Activated B cell treated with CpG ODN at 0.5 μM for 24 hours (primary cell): ENCODE measurements around the gene GALNT6. TPM values are rescaled to one million over a fixed set of nuclear protein-coding genes. Genes with fewer than 3 reads are reported as not detected.

Source experiments
- ATAC-seq: fragments of 200-7000 bp; cut with Tn5 transposase; one replicate; pipeline ENCODE4 v1.10.0; 2021; ENCODE audit warnings: low read depth, mild to moderate bottlenecking, moderate library complexity
- CTCF ChIA-PET: fragments of 350-600 bp; sonication (Branson Sonifier 250); formaldehyde crosslinking; loops from one replicate; lab custom pipeline; 2021; ENCODE audit warnings: antibody characterized with exemption; lab: Charles Lee
- POLR2A ChIA-PET: fragments of 350-600 bp; sonication (Branson Sonifier 250); formaldehyde crosslinking; loops from one replicate; lab custom pipeline; 2021; ENCODE audit warnings: antibody characterized with exemption; lab: Charles Lee
- DNase-seq: peaks from one replicate; pipeline ENCODE4 v3.0.0; 2022
- H3K27ac Mint-ChIP-seq: one replicate; pipeline ENCODE4 v1.8.0; 2020; ENCODE audit warnings: mixed read lengths
- H3K27me3 Mint-ChIP-seq: one replicate; pipeline ENCODE4 v1.8.0; 2021; ENCODE audit warnings: mixed read lengths
- H3K36me3 Mint-ChIP-seq: one replicate; pipeline ENCODE4 v1.8.0; 2021; ENCODE audit warnings: low read depth, mixed read lengths
- H3K4me1 Mint-ChIP-seq: one replicate; pipeline ENCODE4 v1.8.0; 2021; ENCODE audit warnings: mixed read lengths
- H3K4me3 Mint-ChIP-seq: one replicate; pipeline ENCODE4 v1.8.0; 2020; ENCODE audit warnings: mild to moderate bottlenecking, mixed read lengths
- H3K9me3 Mint-ChIP-seq: one replicate; pipeline ENCODE4 v1.8.0; 2020; ENCODE audit warnings: mixed read lengths
- intact Hi-C: fragments of 100-400 bp; cut with micrococcal nuclease; formaldehyde crosslinking; loops from one replicate; pipeline ENCODE4 v1.15.1; 2024
- total RNA-seq: library from RNA; stranded (reverse); gene quantifications from 2 replicates; pipeline ENCODE4 v1.2.3, GENCODE V29; 2022
- TF ChIP-seq, protein P1 (sequence below): fragments of 200-600 bp; IDR thresholded peaks from one replicate; pipeline ENCODE4 v1.8.0; 2022; ENCODE audit warnings: antibody characterized with exemption, mild to moderate bottlenecking

Gene GALNT6
- total RNA-seq, 1 donor from 2014 or later: 24.4 TPM

DNA sequence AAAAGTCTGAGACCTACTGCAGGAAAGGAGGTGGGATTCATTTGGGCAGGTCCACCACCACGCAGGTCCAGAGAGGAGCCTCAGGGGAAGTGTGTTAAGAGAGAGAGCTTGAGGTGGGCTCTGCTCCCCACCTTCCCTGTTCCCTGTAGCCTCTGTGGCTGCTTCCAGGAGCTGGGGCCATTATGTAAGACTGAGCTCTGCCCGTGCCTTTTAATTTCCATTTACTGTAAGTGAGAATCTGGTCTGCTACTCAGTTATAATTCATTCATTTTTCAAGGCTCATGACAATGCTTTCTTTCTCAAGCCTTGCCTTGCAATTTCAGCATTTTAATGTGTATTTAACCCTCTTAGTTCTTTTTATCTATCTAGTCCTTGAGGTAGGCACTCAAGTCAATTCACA, 41.7 kb upstream of the GALNT6 start:
- TF ChIP-seq, protein P1, sequence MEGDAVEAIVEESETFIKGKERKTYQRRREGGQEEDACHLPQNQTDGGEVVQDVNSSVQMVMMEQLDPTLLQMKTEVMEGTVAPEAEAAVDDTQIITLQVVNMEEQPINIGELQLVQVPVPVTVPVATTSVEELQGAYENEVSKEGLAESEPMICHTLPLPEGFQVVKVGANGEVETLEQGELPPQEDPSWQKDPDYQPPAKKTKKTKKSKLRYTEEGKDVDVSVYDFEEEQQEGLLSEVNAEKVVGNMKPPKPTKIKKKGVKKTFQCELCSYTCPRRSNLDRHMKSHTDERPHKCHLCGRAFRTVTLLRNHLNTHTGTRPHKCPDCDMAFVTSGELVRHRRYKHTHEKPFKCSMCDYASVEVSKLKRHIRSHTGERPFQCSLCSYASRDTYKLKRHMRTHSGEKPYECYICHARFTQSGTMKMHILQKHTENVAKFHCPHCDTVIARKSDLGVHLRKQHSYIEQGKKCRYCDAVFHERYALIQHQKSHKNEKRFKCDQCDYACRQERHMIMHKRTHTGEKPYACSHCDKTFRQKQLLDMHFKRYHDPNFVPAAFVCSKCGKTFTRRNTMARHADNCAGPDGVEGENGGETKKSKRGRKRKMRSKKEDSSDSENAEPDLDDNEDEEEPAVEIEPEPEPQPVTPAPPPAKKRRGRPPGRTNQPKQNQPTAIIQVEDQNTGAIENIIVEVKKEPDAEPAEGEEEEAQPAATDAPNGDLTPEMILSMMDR: no peak
- H3K36me3 Mint-ChIP-seq: no peaks in the 10 kb centered on the region
- peaks cover 23% of the 10 kb centered on the region for H3K4me1 Mint-ChIP-seq
- CTCF ChIA-PET: no interaction called here
- no peak for ATAC-seq
- no peaks in the 10 kb centered on the region for H3K27me3 Mint-ChIP-seq
- POLR2A ChIA-PET: no interaction called here
- no peak for DNase-seq
- H3K4me3 Mint-ChIP-seq: no peak overlapping the region
- H3K27ac Mint-ChIP-seq: no peak overlapping the region
- no peaks in the 10 kb centered on the region for H3K9me3 Mint-ChIP-seq
- intact Hi-C loops: no loop called here

DNA sequence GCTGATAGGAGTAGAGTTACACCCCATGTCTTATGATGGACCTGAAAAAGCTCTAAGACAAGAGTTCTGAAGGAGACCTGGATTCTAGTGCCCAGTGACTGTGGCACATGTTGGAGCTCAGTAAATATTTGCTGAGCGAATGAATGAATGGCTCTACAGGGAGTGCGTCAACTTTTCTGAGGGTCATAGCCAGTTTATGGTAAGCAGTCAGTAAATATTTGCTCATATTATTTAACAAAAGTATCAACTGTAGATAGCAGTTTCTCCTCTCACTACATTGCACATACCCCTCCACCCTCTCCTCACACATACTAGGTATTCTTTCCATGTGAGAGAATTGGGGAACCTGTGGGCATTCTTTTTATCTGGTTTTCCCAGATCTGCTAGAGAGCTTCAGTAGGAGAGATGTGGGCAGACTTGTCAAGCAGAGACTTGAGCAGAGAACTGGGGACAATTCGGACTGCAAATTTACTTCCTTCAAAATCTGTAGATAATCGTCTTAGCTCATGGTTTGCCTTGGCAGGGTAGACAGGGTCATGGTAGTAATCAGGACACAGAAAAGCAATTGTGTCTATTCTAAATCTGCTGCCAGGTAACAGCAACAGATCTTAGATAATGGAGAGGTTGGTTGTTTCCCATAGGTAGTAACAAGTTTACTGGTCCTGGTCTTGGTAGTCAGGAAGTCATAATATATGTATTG, 39.1 kb upstream of the GALNT6 start:
- DNase-seq (no peak), ATAC-seq (no peak)
- ChIA-PET POLR2A (no interaction called here), CTCF (interaction anchor here (1.3 kb wide), 1 partner anchor 37 kb away, joined by 3 read pairs; no protein-coding TSS in a partner anchor)
- H3K36me3 Mint-ChIP-seq: no peaks in the 10 kb centered on the region
- H3K27ac Mint-ChIP-seq: no peak overlapping the region
- peaks cover 24% of the 10 kb centered on the region for H3K4me1 Mint-ChIP-seq
- no peak overlapping the region for H3K4me3 Mint-ChIP-seq
- intact Hi-C loops: no loop called here
- H3K9me3 Mint-ChIP-seq: no peaks in the 10 kb centered on the region
- no peaks in the 10 kb centered on the region for H3K27me3 Mint-ChIP-seq
- TF ChIP-seq, protein P1: no peak

DNA sequence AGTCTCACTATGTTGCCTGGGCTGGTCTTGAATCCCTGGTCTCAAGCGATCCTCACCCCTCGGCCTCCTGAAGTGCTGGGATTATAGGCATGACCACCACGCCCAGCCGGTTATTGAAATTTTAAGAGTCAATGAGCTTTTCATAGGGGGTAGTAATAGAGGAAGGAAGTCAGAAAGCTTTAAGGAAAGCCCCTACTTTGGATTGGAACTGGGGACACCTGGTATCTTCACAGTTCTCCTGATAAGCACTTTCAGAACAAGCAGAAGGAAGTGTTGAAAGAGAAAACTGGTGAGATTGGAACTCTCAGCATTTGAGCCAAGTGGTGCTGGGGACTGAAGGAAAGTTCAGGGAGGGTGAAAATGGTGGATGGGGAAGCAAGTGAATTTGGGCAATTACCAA, 38.5 kb upstream of the GALNT6 start:
- H3K36me3 Mint-ChIP-seq: no peaks in the 10 kb centered on the region
- H3K4me3 Mint-ChIP-seq: no peak overlapping the region
- POLR2A ChIA-PET: no interaction called here
- intact Hi-C loops: no loop called here
- no peak overlapping the region for H3K27ac Mint-ChIP-seq
- peaks cover 27% of the 10 kb centered on the region for H3K4me1 Mint-ChIP-seq
- ATAC-seq (no peak), DNase-seq (no peak)
- CTCF ChIA-PET: interaction anchor here (1.3 to 2.5 kb wide), 2 partner anchors 36 to 102 kb away, joined by 3 to 8 read pairs; no protein-coding TSS in a partner anchor
- no peaks in the 10 kb centered on the region for H3K27me3 Mint-ChIP-seq
- no peaks in the 10 kb centered on the region for H3K9me3 Mint-ChIP-seq
- TF ChIP-seq, protein P1: no peak

DNA sequence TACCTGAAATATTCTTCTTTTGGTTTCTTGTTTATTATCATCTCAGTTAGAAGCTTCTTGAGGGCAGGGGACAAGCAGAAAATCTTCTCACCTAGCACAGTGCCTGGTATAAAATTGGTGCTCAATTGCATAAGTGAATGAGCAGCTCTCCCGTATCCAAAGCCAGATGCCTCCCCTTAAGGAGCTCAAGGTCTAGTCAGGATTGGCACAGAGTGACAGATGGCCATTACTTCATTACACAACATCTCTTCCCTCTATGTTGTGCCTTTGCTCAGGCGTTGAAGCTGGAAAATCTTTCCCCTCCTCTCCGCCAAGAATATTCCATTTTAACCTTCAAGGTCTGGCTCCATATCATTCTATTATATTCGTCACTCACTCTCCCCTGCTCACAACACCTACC, 37.0 kb upstream of the GALNT6 start:
- no peak for ATAC-seq
- H3K9me3 Mint-ChIP-seq: no peaks in the 10 kb centered on the region
- TF ChIP-seq, protein P1: no peak
- no peaks in the 10 kb centered on the region for H3K27me3 Mint-ChIP-seq
- H3K36me3 Mint-ChIP-seq: no peaks in the 10 kb centered on the region
- intact Hi-C loops: no loop called here
- CTCF ChIA-PET: interaction anchor here (2.5 kb wide), 1 partner anchor 103 kb away, joined by 8 read pairs; no protein-coding TSS in a partner anchor
- POLR2A ChIA-PET: no interaction called here
- no peak for DNase-seq
- peaks cover 31% of the 10 kb centered on the region for H3K4me1 Mint-ChIP-seq
- no peak overlapping the region for H3K4me3 Mint-ChIP-seq
- no peak overlapping the region for H3K27ac Mint-ChIP-seq

DNA sequence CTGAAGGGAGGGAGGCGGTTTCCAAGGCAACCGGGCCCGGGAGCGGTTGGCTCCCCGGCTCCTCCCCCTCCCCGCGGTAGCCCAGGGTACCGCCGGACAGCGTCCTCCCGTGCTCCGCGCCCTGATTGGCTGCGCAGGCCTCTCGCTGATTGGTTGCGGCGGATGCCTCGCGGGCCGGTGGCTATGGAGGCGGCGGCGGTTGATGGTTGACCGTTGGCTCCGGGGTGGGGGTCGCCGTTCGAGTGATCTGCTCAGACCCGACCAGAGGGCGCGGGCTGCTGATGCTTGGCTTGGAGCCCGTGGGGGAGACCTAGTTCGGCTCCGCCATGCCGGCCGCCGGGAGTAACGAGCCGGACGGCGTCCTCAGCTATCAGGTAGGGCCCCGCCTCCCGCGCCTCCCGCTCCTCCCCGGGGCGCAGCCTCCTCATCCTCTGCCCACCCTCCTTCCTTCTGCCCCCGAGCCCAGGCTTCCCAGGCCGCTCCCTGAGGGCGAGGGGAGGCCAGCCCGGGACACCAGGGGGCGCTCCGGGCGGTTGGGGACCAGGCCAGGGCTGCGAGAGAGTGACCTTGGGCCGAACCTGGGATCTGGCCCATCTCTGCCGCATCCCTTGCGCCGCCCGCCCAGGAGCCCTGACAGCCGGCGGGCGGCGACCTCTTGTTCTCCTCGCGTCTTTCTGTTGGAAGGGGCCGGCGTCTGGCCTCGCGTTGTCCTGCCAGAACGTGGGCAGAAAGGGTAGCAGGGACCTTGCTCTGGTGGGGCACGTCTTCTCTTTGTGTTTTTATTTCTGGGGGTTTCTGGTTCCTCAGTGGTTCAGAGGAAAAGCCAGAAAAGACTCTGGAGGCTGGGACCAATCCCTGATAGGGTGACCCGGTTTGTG, 33.7 kb upstream of the GALNT6 start, which contains the start of gene SLC4A8:
SLC4A8 (plus strand) TSS at position 170 of the 878 bp plus-strand sequence; CDS start at position 327, 157 bp downstream.
- no peaks in the 10 kb centered on the region for H3K27me3 Mint-ChIP-seq
- POLR2A ChIA-PET: interaction anchor here (0.6 to 0.7 kb wide), 2 partner anchors 33 to 75 kb away, joined by 4 to 5 read pairs; no protein-coding TSS in a partner anchor

More for the DNA sequence above, 33.7 kb upstream of the GALNT6 start, which contains the start of gene SLC4A8:
- CTCF ChIA-PET: interaction anchor here (0.5 to 3.1 kb wide), 3 partner anchors 68 to 922 kb away, joined by 3 to 16 read pairs (median 4); no protein-coding TSS in a partner anchor
- H3K27ac Mint-ChIP-seq: peak within 1 kb of the TSS; percentile 25
- no peaks in the 10 kb centered on the region for H3K36me3 Mint-ChIP-seq
- peak within 1 kb of the TSS; percentile 83 for H3K4me3 Mint-ChIP-seq
- ATAC-seq: peak; percentile 92
- no peaks in the 10 kb centered on the region for H3K9me3 Mint-ChIP-seq
- TF ChIP-seq, protein P1: no peak
- intact Hi-C loops: loop anchor here (1.0 to 5.0 kb wide), 7 partner anchors 34 to 597 kb away; partner anchors contain the start of genes GALNT6 and SCN8A
- H3K4me1 Mint-ChIP-seq: peaks cover 16% of the 10 kb centered on the region
- DNase-seq: peak; percentile 75
